ENCODE measurements around the gene CFAP119. TPM values are rescaled to one million over a fixed set of nuclear protein-coding genes. Genes with fewer than 3 reads are reported as not detected.

CFAP119 gene
- total and polyA plus RNA-seq, 9 of the 15 experiments (the other 6 are each of a cell fraction or from before 2014, with no cell fraction given), result 5.5 to 33.7 (median 9.6) TPM

GRCh38 chr16:30775392-30776188, 13.7 kb upstream of the CFAP119 start (continued):
- TF ChIP-seq CLOCK (CRISPR knock-in tag; IDR thresholded peaks at IDR 0.05; ENCODE audit: borderline replicate concordance) (no peak), IFI16 (CRISPR knock-in tag; IDR thresholded peaks at IDR 0.05) (no peak), GTF2E2 (tag; IDR thresholded peaks at IDR 0.05) (peak; percentile 73; the same call in 1 of the 2 replicates), ZNF232 (CRISPR knock-in tag; IDR thresholded peaks at IDR 0.05) (peak; percentile 70; the same call in 1 of the 2 replicates), ZNF551 (CRISPR knock-in tag; IDR thresholded peaks at IDR 0.05) (no peak), KDM4B (IDR thresholded peaks at IDR 0.05; ENCODE audit: borderline replicate concordance in 2 of 2, low read depth in 1 of 2) (no peak; a peak in 1 of 4 replicates), RBFOX2 (IDR thresholded peaks at IDR 0.05; ENCODE audit: low read depth, low read length) (peak; percentile 99), ZNF79 (CRISPR knock-in tag; IDR thresholded peaks at IDR 0.05; ENCODE audit: low read depth) (0 out of 2 replicates have a peak, but pooled peaks have one; percentile 18), RBM15 (IDR thresholded peaks at IDR 0.05; ENCODE audit: insufficient read depth, low read length) (no peak), CXXC5 (CRISPR knock-in tag; IDR thresholded peaks at IDR 0.05) (peak; percentile 78), POLR2H (tag; IDR thresholded peaks at IDR 0.05; ENCODE audit: low read depth) (peak; percentile 84), E2F1 (CRISPR knock-in tag; IDR thresholded peaks at IDR 0.05) (peak; percentile 84; the same call in 1 of the 2 replicates), ZNF217 (CRISPR knock-in tag; IDR thresholded peaks at IDR 0.05) (no peak), BCOR (IDR thresholded peaks at IDR 0.05) (peak; percentile 65; the same call in 1 of the 2 replicates), THAP7 (CRISPR knock-in tag; IDR thresholded peaks at IDR 0.05) (0 out of 2 replicates have a peak, but pooled peaks have one; percentile 79), TCF7 (IDR thresholded peaks at IDR 0.05; ENCODE audit: borderline replicate concordance) (0 out of 2 replicates have a peak, but pooled peaks have one; percentile 12), USF1 (CRISPR knock-in tag; IDR thresholded peaks at IDR 0.05) (peak; percentile 57; the same call in 1 of the 2 replicates), TFAP4 (CRISPR knock-in tag; IDR thresholded peaks at IDR 0.05; ENCODE audit: borderline replicate concordance) (peak; percentile 80)

Data from K562 (cell line).